ENCODE measurements around the gene FBXL16. TPM values are rescaled to one million over a fixed set of nuclear protein-coding genes. Genes with fewer than 3 reads are reported as not detected.

Gene FBXL16
- total RNA-seq, 1 donor from 2014 or later = not detected

GRCh38 chr16:678858-679813 is 26.5 kb downstream of the FBXL16 start:
- DNase-seq (ENCODE audit: low spot score) = no peak

DNA sequence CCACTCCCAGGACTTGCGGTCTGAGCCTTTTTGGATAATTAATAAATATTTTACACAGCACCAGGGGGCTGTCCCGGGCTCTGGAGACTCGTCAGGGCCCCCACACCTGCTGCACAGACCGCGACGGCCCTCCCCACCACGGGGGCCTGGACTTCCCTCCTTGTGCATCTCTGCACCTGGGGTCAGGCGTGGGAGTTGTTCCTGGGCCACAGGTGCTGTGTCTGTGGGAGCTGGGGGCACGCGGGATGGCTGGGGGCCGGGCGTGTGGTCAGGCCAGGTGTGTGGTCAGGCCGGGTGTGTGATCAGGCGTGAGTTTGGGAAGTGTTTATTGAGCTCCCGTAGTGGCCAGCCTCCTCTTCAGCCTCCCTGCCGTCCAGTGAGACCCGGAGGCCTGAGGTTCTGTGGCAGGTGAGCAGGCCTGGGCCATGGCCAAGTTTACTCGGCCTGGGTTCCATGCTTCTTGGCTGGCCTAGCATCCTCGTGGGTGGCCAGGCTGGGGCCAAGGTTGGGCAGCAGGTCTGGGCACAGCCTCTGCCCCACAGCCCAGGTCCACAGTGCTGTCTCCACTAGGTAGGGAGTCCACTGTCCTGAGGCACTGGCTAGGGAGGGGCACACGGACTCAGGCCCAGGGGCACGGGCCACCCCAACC is 27.3 kb downstream of the FBXL16 start:
- DNase-seq (ENCODE audit: low spot score) = no peak

DNA sequence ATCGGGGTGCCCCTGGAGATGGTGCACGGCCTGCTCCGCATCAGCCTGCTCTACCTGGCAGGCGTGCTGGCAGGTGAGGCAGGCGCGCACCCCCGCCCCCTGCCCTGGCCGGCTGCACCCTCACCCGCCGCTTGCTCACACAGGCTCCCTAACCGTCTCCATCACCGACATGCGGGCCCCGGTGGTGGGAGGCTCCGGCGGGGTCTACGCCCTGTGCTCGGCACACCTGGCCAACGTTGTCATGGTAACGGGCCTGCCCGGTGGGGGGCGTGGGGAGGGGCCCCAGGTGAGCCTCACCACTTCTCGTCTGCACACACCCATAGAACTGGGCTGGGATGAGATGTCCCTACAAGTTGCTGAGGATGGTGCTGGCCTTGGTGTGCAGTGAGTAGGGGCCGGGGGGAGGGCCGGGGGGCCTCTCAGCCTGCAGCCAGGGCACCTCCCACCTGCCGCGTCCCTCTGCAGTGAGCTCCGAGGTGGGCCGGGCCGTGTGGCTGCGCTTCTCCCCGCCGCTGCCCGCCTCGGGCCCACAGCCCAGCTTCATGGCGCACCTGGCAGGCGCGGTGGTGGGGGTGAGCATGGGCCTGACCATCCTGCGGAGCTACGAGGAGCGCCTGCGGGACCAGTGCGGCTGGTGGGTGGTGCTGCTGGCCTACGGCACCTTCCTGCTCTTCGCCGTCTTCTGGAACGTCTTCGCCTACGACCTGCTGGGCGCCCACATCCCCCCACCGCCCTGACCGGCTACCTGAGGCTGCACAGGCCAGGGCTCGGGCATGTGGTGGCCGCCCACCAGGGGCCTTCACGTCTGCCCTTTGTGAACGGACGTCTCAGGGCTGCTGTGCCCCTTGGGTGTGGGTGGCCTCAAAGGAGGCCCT is 28.0 kb downstream of the FBXL16 start:
- no peak for DNase-seq (ENCODE audit: low spot score)

GRCh38 chr16:676913-677312 is 28.7 kb downstream of the FBXL16 start:
- DNase-seq (ENCODE audit: low spot score) = no peak

GRCh38 chr16:676565-676902 is 29.1 kb downstream of the FBXL16 start:
- DNase-seq (ENCODE audit: low spot score) = no peak

GRCh38 chr16:675884-676564 is 29.6 kb downstream of the FBXL16 start:
- DNase-seq (ENCODE audit: low spot score) = no peak

DNA sequence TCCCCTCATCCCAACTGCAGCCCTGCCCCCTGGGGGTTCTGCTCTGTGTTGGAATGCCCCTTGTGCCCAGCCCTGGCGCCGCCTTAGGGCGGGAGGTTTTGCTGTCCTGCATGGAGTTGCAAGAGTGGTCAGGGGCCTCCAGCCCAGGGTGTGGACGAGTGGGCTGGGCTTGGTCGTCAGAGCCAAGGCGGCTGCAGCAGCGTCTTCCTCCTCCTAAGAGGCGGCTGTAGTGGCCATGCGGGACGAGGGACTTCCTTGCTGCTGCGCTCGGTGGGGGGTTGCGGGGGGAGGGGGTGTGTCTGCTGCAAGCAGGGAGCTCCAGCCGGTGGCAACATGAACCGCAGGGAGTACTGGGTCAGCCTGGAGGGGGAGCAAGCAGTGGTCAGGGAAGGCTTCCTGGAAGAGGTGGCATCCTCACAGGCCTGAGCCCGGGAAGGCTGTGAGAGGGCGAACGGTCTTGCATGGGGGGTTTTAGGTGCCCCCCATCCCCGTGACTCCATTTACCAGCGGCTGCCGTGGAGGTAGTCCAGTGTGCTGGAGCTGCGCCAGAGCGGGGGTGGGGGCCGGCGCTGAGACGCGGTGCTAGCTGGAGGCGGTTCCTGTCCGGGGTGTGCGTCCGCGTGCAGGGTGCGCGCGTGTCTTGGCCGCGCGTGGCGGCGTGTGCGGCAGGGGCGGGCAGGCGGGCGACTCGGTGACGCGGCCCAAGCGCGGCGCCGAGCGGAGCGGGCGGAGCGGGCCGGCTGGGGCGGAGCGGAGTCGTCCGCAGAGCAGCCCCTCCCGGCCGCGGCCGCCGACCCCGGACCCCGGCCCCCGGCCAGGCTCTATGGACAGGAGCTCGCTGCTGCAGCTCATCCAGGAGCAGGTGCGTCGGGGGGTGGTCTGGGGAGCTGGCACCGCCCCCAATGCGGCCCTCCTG is 30.4 kb downstream of the FBXL16 start, which contains the start of gene RHBDL1:
Gene RHBDL1, plus strand, starts transcription at position 704 of the 916 bp plus-strand sequence. Its CDS starts 120 bp downstream, at position 824.
- no peak for DNase-seq (ENCODE audit: low spot score)

DNA sequence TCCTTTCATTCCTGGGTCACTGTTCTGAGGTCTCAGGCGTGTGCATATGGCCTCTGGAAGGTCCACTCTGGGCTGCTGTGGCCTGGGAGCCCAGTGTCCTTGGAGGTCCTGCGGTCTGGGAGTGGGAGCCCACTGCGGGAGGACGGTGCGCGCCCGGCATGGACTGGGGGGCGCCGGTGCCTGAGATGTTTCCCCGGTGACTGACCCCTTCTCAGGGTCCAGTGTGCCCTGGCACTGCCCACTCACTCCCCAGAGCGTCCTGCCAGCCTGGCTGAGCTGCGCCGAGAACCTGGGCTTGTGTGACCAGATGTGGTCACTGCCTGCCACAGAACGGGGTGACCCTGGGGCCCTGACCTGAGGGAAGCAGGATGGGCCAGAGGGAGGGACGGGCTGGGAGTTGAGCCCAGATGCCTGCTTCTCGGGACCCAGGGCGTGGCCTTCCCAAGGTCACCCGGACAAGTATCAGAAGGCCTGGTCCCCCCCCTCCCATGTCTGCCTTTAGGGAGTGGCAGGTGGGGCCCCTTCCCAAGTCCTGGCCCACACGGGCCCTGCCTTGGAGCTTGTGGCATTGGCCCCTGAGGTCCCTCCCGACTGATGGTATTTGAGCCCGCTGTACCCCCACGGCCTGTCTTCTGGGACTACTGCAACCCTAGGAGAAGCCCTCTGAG is 31.3 kb downstream of the FBXL16 start:
- DNase-seq (ENCODE audit: low spot score) = no peak

DNA sequence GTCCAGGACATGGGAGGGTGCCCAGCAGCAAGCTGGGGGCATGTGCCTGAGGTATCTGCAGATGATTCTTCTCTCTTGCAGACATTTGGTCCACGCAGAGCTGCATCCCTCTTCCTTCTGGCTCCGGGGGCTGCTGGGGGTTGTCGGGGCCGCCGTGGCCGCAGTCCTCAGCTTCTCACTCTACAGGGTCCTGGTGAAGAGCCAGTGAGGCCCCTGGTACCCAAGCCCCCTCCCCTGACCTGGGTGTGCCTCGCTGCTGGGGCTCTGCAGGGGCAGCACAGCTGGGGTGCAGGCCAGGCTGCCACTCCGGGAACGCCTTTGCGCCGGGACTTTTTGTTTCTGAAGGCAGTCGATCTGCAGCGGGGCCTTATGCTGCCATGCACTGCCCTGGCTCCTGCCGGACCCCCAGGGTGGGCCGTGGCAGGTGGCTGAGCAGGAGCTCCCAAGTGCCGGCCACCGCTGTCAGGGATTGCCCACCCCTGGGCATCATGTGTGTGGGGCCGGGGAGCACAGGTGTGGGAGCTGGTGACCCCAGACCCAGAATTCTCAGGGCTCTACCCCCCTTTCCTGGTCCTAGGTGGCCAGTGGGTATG is 32.1 kb downstream of the FBXL16 start:
- no peak for DNase-seq (ENCODE audit: low spot score)

- no peak for DNase-seq (ENCODE audit: low spot score)
Measured at GRCh38 chr16:672851-673250, 32.8 kb downstream of the FBXL16 start.

DNA sequence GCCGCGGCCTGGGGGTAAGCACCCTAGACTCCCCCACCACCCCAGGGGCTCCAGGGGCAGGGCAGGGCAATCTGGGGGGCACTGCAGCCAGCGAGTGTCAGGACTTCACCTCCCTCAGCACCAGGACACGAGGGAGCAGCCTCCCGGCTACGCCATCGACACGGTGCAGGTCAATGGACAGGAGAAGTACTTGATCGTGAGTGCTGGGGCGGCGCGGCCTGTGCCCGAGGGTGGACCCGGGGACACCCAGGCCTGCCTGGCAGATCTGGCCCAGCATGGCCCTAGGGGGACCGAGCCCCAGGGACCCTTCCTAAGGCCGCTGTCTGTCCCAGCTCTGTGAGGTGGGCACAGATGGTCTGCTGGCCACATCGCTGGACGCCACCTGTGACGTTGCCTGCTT is 33.2 kb downstream of the FBXL16 start:
- no peak for DNase-seq (ENCODE audit: low spot score)

GRCh38 chr16:671353-672131 is 34.1 kb downstream of the FBXL16 start:
- no peak for DNase-seq (ENCODE audit: low spot score)

DNA sequence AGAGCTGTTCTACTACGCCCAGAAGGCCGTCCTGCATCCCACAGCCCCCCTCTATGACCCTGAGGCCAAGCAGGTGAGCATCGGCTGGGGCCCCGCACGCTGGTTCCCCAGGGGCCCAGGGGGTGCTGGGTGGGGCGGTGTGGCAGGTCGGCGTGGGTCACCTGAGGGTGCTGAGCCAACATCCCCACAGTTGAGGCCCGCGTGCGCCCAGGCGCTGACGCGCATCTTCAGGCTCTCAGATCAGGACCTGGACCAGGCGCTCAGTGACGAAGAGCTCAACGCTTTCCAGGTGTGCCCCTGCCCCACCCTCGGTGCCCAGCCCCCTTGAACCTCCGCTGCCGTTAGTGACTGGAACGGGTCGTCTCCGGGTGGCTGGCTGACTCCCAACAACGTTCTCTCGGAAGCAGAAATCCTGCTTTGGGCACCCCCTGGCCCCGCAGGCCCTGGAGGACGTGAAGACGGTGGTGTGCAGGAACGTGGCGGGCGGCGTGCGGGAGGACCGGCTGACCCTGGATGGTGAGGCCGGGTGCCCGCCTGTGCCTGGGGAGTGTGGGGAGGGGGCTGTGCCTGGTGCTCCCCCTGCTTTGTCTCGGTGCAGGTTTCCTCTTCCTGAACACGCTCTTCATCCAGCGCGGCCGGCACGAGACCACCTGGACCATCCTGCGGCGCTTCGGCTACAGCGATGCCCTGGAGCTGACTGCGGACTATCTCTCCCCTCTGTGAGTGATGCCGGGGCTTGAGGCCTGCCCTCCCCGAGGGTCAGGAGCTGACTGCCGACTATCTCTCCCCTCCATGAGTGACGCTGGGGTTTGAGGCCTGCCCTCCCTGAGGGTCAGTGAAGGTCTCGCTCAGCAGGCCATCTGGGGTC is 34.9 kb downstream of the FBXL16 start:
- no peak for DNase-seq (ENCODE audit: low spot score)

DNA sequence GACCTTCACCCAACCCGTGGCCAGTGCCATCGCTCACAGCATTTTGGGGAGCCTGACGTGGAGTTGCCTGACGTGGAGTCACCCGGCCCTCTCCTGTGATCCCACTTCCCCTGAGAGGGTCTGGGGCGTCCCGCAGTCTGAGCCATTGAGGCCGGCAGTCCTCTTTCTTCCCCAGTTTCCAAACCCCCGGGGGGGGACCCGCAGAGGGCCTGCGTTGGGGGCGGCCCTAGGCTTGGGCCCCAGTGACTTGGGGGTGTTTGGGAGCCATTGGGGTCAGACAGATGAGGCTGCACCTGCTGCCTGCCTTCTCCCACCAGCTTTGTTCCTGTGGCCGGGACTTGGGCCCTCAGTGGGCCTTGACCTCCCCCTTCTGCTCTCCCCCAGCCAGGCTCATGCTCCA is 35.9 kb downstream of the FBXL16 start:
- DNase-seq (ENCODE audit: low spot score) = no peak

- DNase-seq (ENCODE audit: low spot score) = no peak
Measured at GRCh38 chr16:668519-669171, 37.0 kb downstream of the FBXL16 start.

DNA sequence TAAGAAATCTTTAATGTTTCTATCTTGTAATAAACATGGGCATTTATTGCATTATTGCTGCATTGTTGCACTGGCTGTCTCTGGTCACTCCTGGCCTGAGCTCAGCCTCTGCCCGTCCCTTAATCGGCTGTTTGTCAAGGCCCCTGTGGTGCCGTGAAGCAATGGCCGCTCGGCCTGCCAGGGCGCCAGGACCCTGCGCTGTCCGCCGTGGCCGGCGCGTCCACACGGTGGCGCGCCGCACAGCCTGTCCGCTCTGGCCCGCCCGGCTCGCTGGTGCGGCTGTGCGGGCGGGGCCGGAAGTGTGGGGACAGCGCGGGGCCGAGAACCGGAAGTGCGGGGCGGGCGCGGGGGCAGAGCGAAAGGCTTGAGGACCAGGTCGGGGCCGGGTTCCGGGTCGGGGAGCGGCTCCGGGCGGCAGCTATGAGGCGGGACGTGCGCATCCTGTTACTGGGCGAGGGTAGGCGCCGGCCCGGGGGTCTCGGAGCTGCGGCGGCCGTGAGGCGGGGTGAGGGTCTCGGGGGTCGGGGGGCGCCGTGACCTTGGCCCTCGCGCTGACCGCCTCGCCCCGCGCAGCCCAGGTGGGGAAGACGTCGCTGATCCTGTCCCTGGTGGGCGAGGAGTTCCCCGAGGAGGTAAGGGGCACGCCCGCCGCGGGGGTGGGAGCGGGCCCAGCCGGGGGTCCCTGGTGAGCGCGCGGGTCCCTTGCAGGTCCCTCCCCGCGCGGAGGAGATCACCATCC is 37.7 kb downstream of the FBXL16 start, which contains the start of gene RHOT2:
Gene RHOT2, plus strand, starts transcription at position 353 of the 739 bp plus-strand sequence. Its CDS starts 68 bp downstream, at position 421.
- DNase-seq (ENCODE audit: low spot score) = peak; percentile 98
